GM12892 (cell line): ENCODE results near the gene TMOD2.

Source experiments
- DNase-seq: peaks from one replicate; pipeline ENCODE4 v3.0.0; 2011; ENCODE audit not compliant: insufficient read length
- FAIRE-seq: peaks from 2 replicates; lab custom pipeline; 2011; peaks lifted over from hg19 to GRCh38; lab: Jason Lieb, UNC
- POLR2A ChIP-seq: IDR thresholded peaks from 2 replicates; pipeline ENCODE4 v1.6.1; 2011; ENCODE audit warnings: low read depth, low read length, control low read depth
- POLR2AphosphoS5 ChIP-seq: IDR thresholded peaks from 2 replicates; pipeline ENCODE4 v1.6.1; 2011; ENCODE audit warnings: low read depth, low read length, control low read depth
- TAF1 ChIP-seq: IDR thresholded peaks from 2 replicates; pipeline ENCODE4 v1.6.1; 2011; ENCODE audit warnings: low read depth, mild to moderate bottlenecking, control low read depth, low read length, borderline replicate concordance

TMOD2 gene

GRCh38 chr15:51757450-51757849 is 6.1 kb downstream of the TMOD2 start:
- no peak for TF ChIP-seq TAF1
- FAIRE-seq: no peak
- no peak for DNase-seq

GRCh38 chr15:51758645-51759044 is 7.2 kb downstream of the TMOD2 start:
- no peak for TF ChIP-seq POLR2A
- no peak for TF ChIP-seq TAF1
- TF ChIP-seq POLR2AphosphoS5: no peak
- DNase-seq (no peak), FAIRE-seq (no peak)

- DNase-seq: no peak
- no peak for FAIRE-seq
- TF ChIP-seq POLR2AphosphoS5 (no peak), TAF1 (no peak), POLR2A (no peak)
Measured at GRCh38 chr15:51759557-51760070, 8.2 kb downstream of the TMOD2 start.

- TF ChIP-seq POLR2A (no peak), TAF1 (no peak), POLR2AphosphoS5 (no peak)
- FAIRE-seq: no peak
- no peak for DNase-seq
Measured at GRCh38 chr15:51760805-51761204, 9.4 kb downstream of the TMOD2 start.

- TF ChIP-seq POLR2A (no peak), POLR2AphosphoS5 (no peak), TAF1 (no peak)
- FAIRE-seq: no peak
- DNase-seq: no peak
Measured at GRCh38 chr15:51765751-51766150, 14.4 kb downstream of the TMOD2 start.

GRCh38 chr15:51766341-51766740 is 14.9 kb downstream of the TMOD2 start:
- TF ChIP-seq POLR2A: no peak
- FAIRE-seq: no peak
- DNase-seq: no peak

GRCh38 chr15:51768018-51768417 is 16.6 kb downstream of the TMOD2 start:
- TF ChIP-seq POLR2A (no peak), POLR2AphosphoS5 (no peak), TAF1 (no peak)
- DNase-seq (no peak), FAIRE-seq (no peak)

GRCh38 chr15:51770902-51771301 is 19.5 kb downstream of the TMOD2 start:
- FAIRE-seq (no peak), DNase-seq (no peak)
- no peak for TF ChIP-seq POLR2A
- TF ChIP-seq TAF1: no peak
- TF ChIP-seq POLR2AphosphoS5: no peak

GRCh38 chr15:51771773-51772172 is 20.4 kb downstream of the TMOD2 start:
- FAIRE-seq (no peak), DNase-seq (no peak)
- no peak for TF ChIP-seq POLR2A
- no peak for TF ChIP-seq POLR2AphosphoS5
- TF ChIP-seq TAF1: no peak

GRCh38 chr15:51774916-51775315 is 23.5 kb downstream of the TMOD2 start:
- TF ChIP-seq POLR2A: no peak
- no peak for TF ChIP-seq POLR2AphosphoS5
- TF ChIP-seq TAF1: no peak
- DNase-seq: no peak

GRCh38 chr15:51775967-51776816 is 24.8 kb downstream of the TMOD2 start:
- DNase-seq: no peak
- no peak for TF ChIP-seq POLR2AphosphoS5
- no peak for TF ChIP-seq TAF1
- TF ChIP-seq POLR2A: no peak
- peak; percentile 96 for FAIRE-seq

More at GRCh38 chr15:51774916-51775315, 23.5 kb downstream of the TMOD2 start:
- no peak for FAIRE-seq

- peak; percentile 96 for FAIRE-seq
- DNase-seq: peak; percentile 30
- TF ChIP-seq POLR2A: no peak
- no peak for TF ChIP-seq TAF1
- TF ChIP-seq POLR2AphosphoS5: no peak
Measured at GRCh38 chr15:51776952-51777569, 25.7 kb downstream of the TMOD2 start.

GRCh38 chr15:51780636-51781035 is 29.2 kb downstream of the TMOD2 start:
- TF ChIP-seq POLR2A (no peak), POLR2AphosphoS5 (no peak), TAF1 (no peak)
- no peak for DNase-seq

GRCh38 chr15:51781506-51781905 is 30.1 kb downstream of the TMOD2 start:
- DNase-seq (no peak), FAIRE-seq (no peak)
- TF ChIP-seq TAF1 (no peak), POLR2A (no peak), POLR2AphosphoS5 (no peak)

More at GRCh38 chr15:51780636-51781035, 29.2 kb downstream of the TMOD2 start:
- no peak for FAIRE-seq
